Keratinocyte (primary cell): ENCODE results near the gene PRR20G. TPM values are rescaled to one million over a fixed set of nuclear protein-coding genes. Genes with fewer than 3 reads are reported as not detected.

Experiments used
- DNase-seq: peaks from one replicate; pipeline ENCODE4 v3.0.0-alpha.2; 2011; ENCODE audit warnings: low read depth, missing footprints, low spot score
- FAIRE-seq: peaks from 2 replicates; lab custom pipeline; 2011; peaks lifted over from hg19 to GRCh38; lab: Jason Lieb, UNC
- H2AFZ ChIP-seq: 2 replicates; pipeline ENCODE4 v1.6.0; 2012; ENCODE audit warnings: low read length, control low read depth, inconsistent platforms; ENCODE audit not compliant: control insufficient read depth
- H3K27ac ChIP-seq: 2 replicates; pipeline ENCODE4 v1.5.1; 2011; ENCODE audit warnings: low read length; ENCODE audit not compliant: control insufficient read depth, insufficient read depth
- H3K27me3 ChIP-seq: 3 replicates; pipeline ENCODE4 v1.6.0; 2011; ENCODE audit warnings: low read length; ENCODE audit not compliant: control insufficient read depth, insufficient read depth; ENCODE audit errors: extremely low read depth
- H3K36me3 ChIP-seq, 2 experiments: 2 replicates in 1 of 2; 3 replicates in 1 of 2; pipeline ENCODE4 v1.5.1; 2011; ENCODE audit warnings: low read length in 2 of 2, mild to moderate bottlenecking in 1 of 2; ENCODE audit not compliant: control insufficient read depth in 2 of 2, insufficient read depth in 2 of 2; ENCODE audit errors: extremely low read depth in 1 of 2
- H3K4me1 ChIP-seq: 3 replicates; pipeline ENCODE4 v1.5.1; 2011; ENCODE audit warnings: low read length; ENCODE audit not compliant: control insufficient read depth, insufficient read depth; ENCODE audit errors: extremely low read depth
- H3K4me2 ChIP-seq: 3 replicates; pipeline ENCODE4 v1.6.0; 2011; ENCODE audit warnings: low read depth, low read length; ENCODE audit not compliant: control insufficient read depth, insufficient read depth; ENCODE audit errors: extremely low read depth
- H3K4me3 ChIP-seq, 3 experiments: fragments of 200-600 bp in 1 of 3; sonication (generic) in 1 of 3; 2 replicates in 2 of 3; 3 replicates in 1 of 3; pipeline ENCODE4 v1.5.1; 2011 to 2016; ENCODE audit warnings: low read length in 3 of 3, mild to moderate bottlenecking in 3 of 3, control low read depth in 2 of 3, inconsistent platforms in 1 of 3, low read depth in 1 of 3, mixed read lengths in 1 of 3, mixed run types in 1 of 3, moderate library complexity in 1 of 3; ENCODE audit not compliant: control insufficient read depth in 2 of 3, insufficient read depth in 2 of 3; ENCODE audit errors: extremely low read depth in 1 of 3
- H3K79me2 ChIP-seq: 2 replicates; pipeline ENCODE4 v1.6.0; 2012; ENCODE audit warnings: low read length; ENCODE audit not compliant: control insufficient read depth, insufficient read depth
- H3K9ac ChIP-seq: 3 replicates; pipeline ENCODE4 v1.6.0; 2011; ENCODE audit warnings: low read length; ENCODE audit not compliant: control insufficient read depth, insufficient read depth; ENCODE audit errors: extremely low read depth
- H3K9me1 ChIP-seq: 3 replicates; pipeline ENCODE4 v1.6.0; 2011; ENCODE audit warnings: low read length; ENCODE audit not compliant: control insufficient read depth, insufficient read depth; ENCODE audit errors: extremely low read depth
- H3K9me3 ChIP-seq: 2 replicates; pipeline ENCODE4 v1.5.1; 2012; ENCODE audit warnings: low read depth, low read length; ENCODE audit not compliant: control insufficient read depth
- H4K20me1 ChIP-seq: 3 replicates; pipeline ENCODE4 v1.6.0; 2011; ENCODE audit warnings: low read length; ENCODE audit not compliant: control insufficient read depth, insufficient read depth; ENCODE audit errors: extremely low read depth
- CTCF ChIP-seq, 3 experiments: IDR thresholded peaks in 1 of 3; conservative IDR thresholded peaks in 1 of 3; optimal IDR thresholded peaks in 1 of 3; 2 replicates in 2 of 3; 3 replicates in 1 of 3; pipeline versions ENCODE3 to v1.5.1; 2011; ENCODE audit warnings: low read length in 3 of 3, mild to moderate bottlenecking in 3 of 3, moderate library complexity in 2 of 3, control low read depth in 1 of 3, inconsistent platforms in 1 of 3; ENCODE audit not compliant: insufficient read depth in 2 of 3; ENCODE audit errors: extremely low read depth in 1 of 3
- EZH2 ChIP-seq: IDR thresholded peaks from one replicate; pipeline ENCODE4 v1.6.1; 2012; ENCODE audit warnings: inconsistent platforms, mild to moderate bottlenecking, low read length, moderate library complexity
- dilution Hi-C: fragments of 300-500 bp; cut with MboI; formaldehyde crosslinking; loops from one replicate; pipeline ENCODE4 v1.7.0; 2020; ENCODE audit warnings: low sequenced_read_pairs; ENCODE audit not compliant: extremely low pct_ligation_motif_present
- polyA plus RNA-seq, 5 experiments: library from polyadenylated mRNA; depleted of rRNA in 3 of 5; stranded (reverse) in 3 of 5; stranded (forward) in 1 of 5; unstranded in 1 of 5; fragments of >200 nt; gene quantifications; 1 replicate in 1 of 5; 2 replicates in 3 of 5; 3 replicates in 1 of 5; pipeline versions ENCODE4 v1.2.1 to v1.2.3, GENCODE V29; 2011 to 2012; ENCODE audit warnings: missing spikeins in 2 of 5, low read depth in 1 of 5, low replicate concordance in 1 of 5

PRR20G gene
- polyA plus RNA-seq, 1 donor (not counting 4 experiments of a cell fraction or from before 2014, with no cell fraction given): not detected

- Histone ChIP-seq H3K27me3 (peaks cover 22% of the 10 kb centered on the region), H3K9me3 (no peaks in the 10 kb centered on the region), H3K4me3 (no peak overlapping the region), H3K27ac (no peak overlapping the region), H2AFZ (no peak overlapping the region), H3K4me1 (no peaks in the 10 kb centered on the region), H3K9ac (no peak overlapping the region), H3K9me1 (no peaks in the 10 kb centered on the region), H3K36me3 (no peaks in the 10 kb centered on the region), H3K79me2 (no peaks in the 10 kb centered on the region), H3K4me2 (no peak overlapping the region), H4K20me1 (no peaks in the 10 kb centered on the region)
- dilution Hi-C loops: no loop called here
- TF ChIP-seq EZH2: no peak
- no peak for TF ChIP-seq CTCF (optimal IDR thresholded peaks at IDR 0.05 in 1 of 3, IDR thresholded peaks at IDR 0.05 in 1 of 3, conservative IDR thresholded peaks at IDR 0.05 in 1 of 3; ENCODE audit: extremely low read depth in 1 of 3, insufficient read depth in 2 of 3, low read length in 3 of 3)
- no peak for FAIRE-seq
- no peak for DNase-seq
These were observed 38.5 kb upstream of the PRR20G start for GRCh38 chr3:127326341-127326740.

DNA sequence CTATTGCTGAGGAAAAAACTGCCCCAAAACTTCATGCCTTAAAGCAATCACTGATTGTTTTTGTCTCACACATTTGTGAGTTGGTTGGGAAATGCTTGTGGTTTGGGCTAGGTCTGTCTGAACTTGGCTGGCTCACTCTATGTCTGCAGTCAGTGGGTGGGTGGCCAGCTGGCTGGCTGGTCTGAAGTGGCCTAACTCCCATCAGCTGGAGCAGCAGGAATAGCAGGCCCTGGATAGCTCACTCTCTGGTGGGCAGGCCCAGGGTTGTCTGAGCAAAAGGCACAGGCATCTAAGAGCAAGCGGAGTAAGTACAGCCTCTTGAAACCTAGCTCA is 37.7 kb upstream of the PRR20G start:
- no peak for DNase-seq
- dilution Hi-C loops: no loop called here

More for the DNA sequence above, 37.7 kb upstream of the PRR20G start:
- Histone ChIP-seq H3K27me3 (peaks cover 22% of the 10 kb centered on the region), H3K4me1 (no peaks in the 10 kb centered on the region), H2AFZ (no peak overlapping the region), H3K4me2 (no peak overlapping the region), H3K27ac (no peak overlapping the region), H3K79me2 (no peaks in the 10 kb centered on the region), H3K4me3 (no peak overlapping the region), H3K36me3 (no peaks in the 10 kb centered on the region), H3K9ac (no peak overlapping the region), H3K9me3 (no peaks in the 10 kb centered on the region), H3K9me1 (no peaks in the 10 kb centered on the region), H4K20me1 (no peaks in the 10 kb centered on the region)
- no peak for FAIRE-seq
- no peak for TF ChIP-seq CTCF (optimal IDR thresholded peaks at IDR 0.05 in 1 of 3, IDR thresholded peaks at IDR 0.05 in 1 of 3, conservative IDR thresholded peaks at IDR 0.05 in 1 of 3; ENCODE audit: extremely low read depth in 1 of 3, insufficient read depth in 2 of 3, low read length in 3 of 3)
- TF ChIP-seq EZH2: no peak
